ENCODE data around the gene KCNH6.

Gene KCNH6

GRCh38 chr17:63514974-63515373, 8.2 kb upstream of the KCNH6 start:
- Histone ChIP-seq H3F3A (ENCODE audit: low read depth) (no peaks in the 10 kb centered on the region), H3K79me2 (ENCODE audit: insufficient read depth, low read length) (no peaks in the 10 kb centered on the region), H3K9me2 (replicated peaks; ENCODE audit: low read depth, low read length) (no peaks in the 10 kb centered on the region), H3K4me2 (ENCODE audit: low read depth, low read length, poor library complexity, severe bottlenecking) (no peak overlapping the region), H3K36me3 (ENCODE audit: insufficient read depth, low read length) (no peaks in the 10 kb centered on the region), H3K4me1 (ENCODE audit: insufficient read depth, low read length, poor library complexity, severe bottlenecking) (no peaks in the 10 kb centered on the region), H3K4me3 (ENCODE audit: low read length, poor library complexity, severe bottlenecking) (no peak overlapping the region), H4K20me1 (ENCODE audit: insufficient read depth, low read length, poor library complexity, severe bottlenecking) (no peaks in the 10 kb centered on the region), H2AFZ (ENCODE audit: low read length) (no peak overlapping the region), H3K9me3 (ENCODE audit: insufficient read depth, low read depth, low read length) (no peaks in the 10 kb centered on the region), H3K9ac (ENCODE audit: low read depth, low read length, poor library complexity, severe bottlenecking) (no peak overlapping the region), H3K27me3 (ENCODE audit: insufficient read depth, low read length, poor library complexity, severe bottlenecking) (no peaks in the 10 kb centered on the region)
- TF ChIP-seq EZH2phosphoT487 (IDR thresholded peaks at IDR 0.05; ENCODE audit: borderline replicate concordance) (no peak), CTCF (conservative IDR thresholded peaks at IDR 0.05; ENCODE audit: low read length) (no peak)

GRCh38 chr17:63515426-63515825, 7.7 kb upstream of the KCNH6 start:
- Histone ChIP-seq H3K79me2 (ENCODE audit: insufficient read depth, low read length) (no peaks in the 10 kb centered on the region), H3K9me3 (ENCODE audit: insufficient read depth, low read depth, low read length) (no peaks in the 10 kb centered on the region), H3K4me1 (ENCODE audit: insufficient read depth, low read length, poor library complexity, severe bottlenecking) (no peaks in the 10 kb centered on the region), H3F3A (ENCODE audit: low read depth) (no peaks in the 10 kb centered on the region), H2AFZ (ENCODE audit: low read length) (no peak overlapping the region), H3K27me3 (ENCODE audit: insufficient read depth, low read length, poor library complexity, severe bottlenecking) (no peaks in the 10 kb centered on the region), H3K4me2 (ENCODE audit: low read depth, low read length, poor library complexity, severe bottlenecking) (no peak overlapping the region), H3K4me3 (ENCODE audit: low read length, poor library complexity, severe bottlenecking) (no peak overlapping the region), H3K36me3 (ENCODE audit: insufficient read depth, low read length) (no peaks in the 10 kb centered on the region), H3K9ac (ENCODE audit: low read depth, low read length, poor library complexity, severe bottlenecking) (no peak overlapping the region), H3K9me2 (replicated peaks; ENCODE audit: low read depth, low read length) (no peaks in the 10 kb centered on the region), H4K20me1 (ENCODE audit: insufficient read depth, low read length, poor library complexity, severe bottlenecking) (no peaks in the 10 kb centered on the region)
- TF ChIP-seq EZH2phosphoT487 (IDR thresholded peaks at IDR 0.05; ENCODE audit: borderline replicate concordance) (no peak), CTCF (conservative IDR thresholded peaks at IDR 0.05; ENCODE audit: low read length) (no peak)

GRCh38 chr17:63516910-63517824, 6.0 kb upstream of the KCNH6 start:
- Histone ChIP-seq H3F3A (ENCODE audit: low read depth) (no peaks in the 10 kb centered on the region), H3K9me3 (ENCODE audit: insufficient read depth, low read depth, low read length) (no peaks in the 10 kb centered on the region), H4K20me1 (ENCODE audit: insufficient read depth, low read length, poor library complexity, severe bottlenecking) (no peaks in the 10 kb centered on the region), H3K4me1 (ENCODE audit: insufficient read depth, low read length, poor library complexity, severe bottlenecking) (no peaks in the 10 kb centered on the region), H2AFZ (ENCODE audit: low read length) (no peak overlapping the region), H3K36me3 (ENCODE audit: insufficient read depth, low read length) (no peaks in the 10 kb centered on the region), H3K9me2 (replicated peaks; ENCODE audit: low read depth, low read length) (no peaks in the 10 kb centered on the region), H3K27me3 (ENCODE audit: insufficient read depth, low read length, poor library complexity, severe bottlenecking) (no peaks in the 10 kb centered on the region), H3K4me3 (ENCODE audit: low read length, poor library complexity, severe bottlenecking) (no peak overlapping the region), H3K4me2 (ENCODE audit: low read depth, low read length, poor library complexity, severe bottlenecking) (no peak overlapping the region), H3K9ac (ENCODE audit: low read depth, low read length, poor library complexity, severe bottlenecking) (no peak overlapping the region), H3K79me2 (ENCODE audit: insufficient read depth, low read length) (no peaks in the 10 kb centered on the region)
- TF ChIP-seq EZH2phosphoT487 (IDR thresholded peaks at IDR 0.05; ENCODE audit: borderline replicate concordance) (no peak), CTCF (conservative IDR thresholded peaks at IDR 0.05; ENCODE audit: low read length) (no peak)

Data from Loucy (cell line).